Right lobe of liver (tissue), 4 donors: Measurements from ENCODE around the gene KCNH5.

Experiments
- POLR2A ChIP-seq: fragments of 450-650 bp; IDR thresholded peaks from one replicate; pipeline ENCODE4 v1.6.1; 2017; ENCODE audit warnings: antibody characterized with exemption, mild to moderate bottlenecking
- TF ChIP-seq, protein P1 (sequence below), 4 donors: fragments of 200-600 bp in 3 of 4; fragments of 450-650 bp in 1 of 4; IDR thresholded peaks; one replicate each; pipeline versions ENCODE4 v1.5.1 to v1.8.0; 2016 to 2022; ENCODE audit warnings: antibody characterized with exemption in 4 of 4, mild to moderate bottlenecking in 2 of 4
- donor health status: DM: no; HTN: no; CAD: no.
- donor health status: DM: no; HTN: no; CAD: no.
- donor health status: DM: no; HTN: yes; CAD: no.

DNA sequence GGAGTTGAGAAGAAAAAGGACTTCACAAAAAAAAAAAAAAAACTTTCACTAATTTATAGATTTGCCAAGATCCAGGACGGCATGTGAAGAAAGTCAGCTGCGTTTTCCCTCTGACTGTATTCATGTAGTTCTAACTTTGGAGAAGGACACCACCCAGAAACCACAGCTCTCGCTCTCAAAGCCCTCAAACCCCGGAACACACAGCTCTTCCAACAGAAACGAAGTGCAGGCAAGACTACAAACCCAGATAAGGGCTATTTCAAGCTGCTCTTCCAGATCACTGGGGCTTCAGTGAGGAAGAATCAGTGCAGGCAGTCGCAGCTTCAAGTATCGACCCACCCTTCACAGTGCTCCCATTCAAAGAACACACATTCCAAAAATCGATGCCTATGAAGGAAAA, 13.2 kb downstream of the KCNH5 start:
- TF ChIP-seq, protein P1, sequence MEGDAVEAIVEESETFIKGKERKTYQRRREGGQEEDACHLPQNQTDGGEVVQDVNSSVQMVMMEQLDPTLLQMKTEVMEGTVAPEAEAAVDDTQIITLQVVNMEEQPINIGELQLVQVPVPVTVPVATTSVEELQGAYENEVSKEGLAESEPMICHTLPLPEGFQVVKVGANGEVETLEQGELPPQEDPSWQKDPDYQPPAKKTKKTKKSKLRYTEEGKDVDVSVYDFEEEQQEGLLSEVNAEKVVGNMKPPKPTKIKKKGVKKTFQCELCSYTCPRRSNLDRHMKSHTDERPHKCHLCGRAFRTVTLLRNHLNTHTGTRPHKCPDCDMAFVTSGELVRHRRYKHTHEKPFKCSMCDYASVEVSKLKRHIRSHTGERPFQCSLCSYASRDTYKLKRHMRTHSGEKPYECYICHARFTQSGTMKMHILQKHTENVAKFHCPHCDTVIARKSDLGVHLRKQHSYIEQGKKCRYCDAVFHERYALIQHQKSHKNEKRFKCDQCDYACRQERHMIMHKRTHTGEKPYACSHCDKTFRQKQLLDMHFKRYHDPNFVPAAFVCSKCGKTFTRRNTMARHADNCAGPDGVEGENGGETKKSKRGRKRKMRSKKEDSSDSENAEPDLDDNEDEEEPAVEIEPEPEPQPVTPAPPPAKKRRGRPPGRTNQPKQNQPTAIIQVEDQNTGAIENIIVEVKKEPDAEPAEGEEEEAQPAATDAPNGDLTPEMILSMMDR (IDR thresholded peaks at IDR 0.05) = no peak
- no peak for TF ChIP-seq POLR2A
